ENCODE measurements around the gene IL1RAPL1.

Gene IL1RAPL1

DNA sequence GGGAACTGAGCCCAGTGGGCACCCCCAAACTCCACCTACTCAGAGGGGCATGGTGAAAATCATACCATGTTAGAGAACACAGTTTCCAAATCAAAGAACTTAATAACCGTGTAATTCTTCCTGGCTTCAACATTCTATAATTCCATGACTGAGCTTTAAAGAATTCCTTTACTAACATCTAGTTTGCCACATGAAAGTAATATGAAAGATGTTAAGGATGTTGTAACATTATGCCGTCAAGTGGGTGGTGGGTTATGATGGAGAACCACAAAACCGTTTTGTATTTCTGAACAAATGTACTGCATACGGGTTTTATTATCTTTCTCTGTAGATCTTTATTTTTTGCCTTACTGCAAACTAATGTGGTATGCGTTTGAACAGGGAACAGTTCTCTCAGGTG is 1079.1 kb downstream of the IL1RAPL1 start:
- DNase-seq, result no peak

DNA sequence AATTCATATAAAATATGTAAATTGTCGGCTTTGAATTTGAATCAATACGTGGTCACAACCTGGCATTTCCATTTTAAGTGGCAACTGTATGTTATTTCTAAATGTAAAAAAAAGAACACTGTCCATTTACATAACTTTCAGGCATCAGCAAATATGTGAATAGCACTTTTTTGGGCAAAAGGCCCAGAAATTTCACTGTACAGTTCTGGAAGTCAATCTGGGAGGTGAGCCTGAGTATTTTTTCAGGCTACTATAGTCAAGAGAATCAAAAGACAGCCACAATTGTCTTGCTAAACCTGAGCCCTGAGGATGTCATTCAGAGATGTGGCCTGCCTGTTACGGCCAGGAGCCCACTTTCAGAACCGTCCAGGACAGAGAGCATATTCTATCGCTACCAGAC is 1084.2 kb downstream of the IL1RAPL1 start:
- no peak for DNase-seq

DNA sequence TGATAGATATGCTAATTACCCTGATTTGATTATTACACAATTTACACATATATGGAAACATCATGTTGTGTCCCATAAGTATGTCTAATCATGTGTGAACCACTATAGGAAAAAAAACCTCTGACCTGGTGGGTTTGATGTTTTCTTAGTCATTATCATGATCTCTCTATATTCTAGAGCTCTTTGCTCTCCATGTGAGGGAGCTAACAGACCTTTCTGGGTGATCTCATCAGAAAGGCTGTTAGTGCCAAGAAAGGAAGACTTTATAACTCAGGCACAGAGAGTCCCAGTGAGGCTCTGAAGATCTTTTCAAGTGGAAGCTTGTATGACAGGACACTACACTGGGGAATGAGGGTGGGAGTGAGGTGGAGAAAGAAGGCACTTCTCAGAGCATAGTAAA is 1100.4 kb downstream of the IL1RAPL1 start:
- DNase-seq, result no peak

DNA sequence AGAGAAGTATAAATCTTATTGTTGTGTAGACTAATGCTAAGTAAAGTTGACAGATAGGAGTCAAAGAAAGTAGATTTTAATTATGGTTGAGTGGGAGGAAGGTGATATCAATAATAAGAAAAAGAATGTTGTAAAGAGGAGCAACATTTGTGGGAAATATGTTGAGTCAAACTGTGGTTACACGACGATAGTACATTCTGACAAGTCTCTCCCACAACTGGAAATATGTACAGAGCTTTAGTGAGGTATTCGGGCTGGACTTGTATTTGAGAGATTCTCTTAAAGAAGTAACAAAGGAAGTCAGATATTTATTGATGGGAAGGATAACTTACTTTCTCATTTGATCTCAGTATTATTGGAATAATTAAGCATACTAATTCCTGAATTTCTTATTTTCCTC is 1102.8 kb downstream of the IL1RAPL1 start:
- DNase-seq, result no peak

DNA sequence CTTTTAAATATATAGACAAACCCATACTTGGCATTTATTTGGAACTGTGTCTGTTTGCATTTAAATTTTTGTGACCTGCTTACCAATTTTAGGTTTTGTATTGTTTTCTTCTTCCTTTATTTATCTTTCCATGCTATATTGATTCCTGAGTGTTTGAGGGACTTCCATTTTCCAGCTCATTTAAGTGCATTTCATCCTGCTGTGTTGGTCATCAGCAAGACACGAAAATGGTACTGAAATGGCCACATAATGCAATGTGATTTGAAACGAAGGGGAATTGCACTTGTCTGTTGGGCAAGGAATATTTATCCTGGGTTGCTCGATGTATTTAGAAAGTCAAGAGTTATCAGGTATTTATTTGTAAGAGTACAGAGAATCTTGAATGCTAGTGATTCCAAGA is 1103.8 kb downstream of the IL1RAPL1 start:
- DNase-seq, result no peak

DNA sequence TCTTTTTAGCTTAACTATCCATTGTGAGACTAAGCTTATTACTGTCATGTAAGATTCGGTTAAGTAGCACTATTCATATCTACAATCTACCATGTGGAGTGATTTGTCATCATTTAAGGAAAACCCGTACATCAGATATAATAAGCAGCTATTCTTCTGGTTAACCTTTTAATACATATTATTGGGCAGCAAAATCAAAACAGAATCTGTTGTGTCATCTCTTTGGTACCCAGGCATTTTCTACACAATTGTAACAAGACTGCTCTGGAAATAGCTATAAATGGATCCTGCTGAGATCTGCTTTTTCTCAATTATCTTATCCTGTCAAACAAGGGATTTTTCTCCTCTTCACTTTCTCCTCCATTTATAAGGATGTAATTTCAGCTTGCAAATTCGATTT is 1106.7 kb downstream of the IL1RAPL1 start:
- DNase-seq, result no peak

DNA sequence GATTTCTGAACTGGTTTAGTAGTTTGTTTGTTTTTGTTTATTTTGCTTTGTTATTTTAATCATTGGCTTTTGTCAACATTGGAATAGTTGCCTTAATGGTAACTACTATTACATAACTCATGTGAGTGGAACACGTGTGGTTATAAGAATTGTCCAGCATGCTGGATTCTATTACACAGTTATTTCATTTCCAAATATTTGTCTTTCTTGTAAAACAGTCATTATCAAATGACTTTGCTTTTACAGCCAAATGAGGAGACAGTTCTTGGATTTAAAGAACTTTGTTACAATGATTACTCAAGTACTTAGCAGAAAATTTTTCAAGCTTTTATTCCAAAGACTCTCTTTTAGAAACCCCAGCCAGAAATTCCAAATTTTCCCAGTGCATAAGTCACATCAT is 1112.0 kb downstream of the IL1RAPL1 start:
- DNase-seq, result no peak

DNA sequence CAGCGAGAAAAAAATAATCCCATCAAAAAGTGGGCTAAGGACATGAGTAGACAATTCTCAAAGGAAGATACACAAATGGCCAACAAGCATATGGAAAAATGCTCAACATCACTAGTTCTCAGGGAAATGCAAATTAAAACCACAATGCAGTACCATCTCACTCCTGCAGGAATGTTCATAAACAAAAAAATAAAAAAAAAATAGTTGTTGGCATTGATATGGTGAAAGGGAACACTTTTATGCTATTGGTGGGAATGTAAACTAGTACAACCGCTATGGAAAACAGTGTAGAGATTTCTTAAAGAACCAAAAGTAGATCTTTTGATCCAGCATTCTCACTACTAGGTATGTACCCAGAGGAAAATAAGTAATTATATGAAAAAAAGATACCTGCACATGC is 1119.8 kb downstream of the IL1RAPL1 start:
- DNase-seq, result no peak

DNA sequence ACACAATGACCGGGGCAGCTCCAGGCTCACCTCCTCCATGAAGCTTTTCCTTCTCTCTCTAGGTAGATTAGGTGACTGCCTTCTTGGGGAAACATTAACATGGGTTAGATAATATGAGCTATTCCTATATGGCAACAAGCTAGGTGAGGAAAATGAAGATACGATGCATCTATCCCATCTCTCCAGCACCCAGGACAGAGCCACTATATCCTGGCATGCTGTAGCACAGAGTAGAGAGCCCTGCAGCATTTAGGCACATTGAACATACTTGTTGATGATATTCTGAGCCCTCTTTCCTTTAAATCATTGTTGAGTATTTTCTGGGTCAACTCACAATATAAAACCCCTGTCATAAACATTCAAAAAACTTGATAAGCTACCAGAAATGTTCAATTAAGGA is 1133.9 kb downstream of the IL1RAPL1 start:
- DNase-seq, result no peak

DNA sequence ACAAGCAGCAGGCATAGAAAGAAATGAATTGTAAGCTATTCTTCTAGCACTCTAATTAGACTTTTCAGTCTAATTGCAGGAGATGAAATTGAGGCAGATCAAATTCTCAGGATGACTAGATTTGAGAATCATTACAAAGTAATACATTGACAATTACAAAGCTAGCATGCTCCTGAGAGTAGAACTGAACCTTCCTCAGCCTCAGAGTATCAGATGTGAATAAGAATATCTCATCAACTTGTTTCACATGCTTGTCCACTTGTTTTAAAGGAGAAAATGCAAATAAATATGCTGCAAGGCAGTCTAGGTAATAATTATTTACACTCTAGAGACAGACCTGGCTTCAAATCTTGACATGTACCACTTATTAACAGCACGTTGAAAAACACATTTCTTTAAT is 1137.1 kb downstream of the IL1RAPL1 start:
- no peak for DNase-seq

DNA sequence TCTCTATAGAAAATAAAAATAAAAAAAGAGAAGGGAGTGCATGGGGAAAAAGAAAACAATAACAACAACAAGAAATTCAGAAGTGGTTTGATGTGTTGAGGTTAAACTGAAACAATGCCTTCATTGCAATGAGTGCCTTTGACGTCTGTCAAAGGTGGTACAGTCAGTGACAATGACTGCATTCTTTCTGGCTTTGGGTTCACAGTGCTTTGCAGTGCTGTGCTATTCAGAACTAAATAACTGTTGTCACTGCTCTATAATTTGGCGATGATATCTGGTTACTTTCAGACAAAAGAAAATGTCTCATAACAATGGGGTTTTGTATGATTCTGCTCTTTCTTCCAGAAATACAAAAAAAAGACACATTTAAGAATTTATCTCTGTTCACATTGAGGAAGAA is 1139.6 kb downstream of the IL1RAPL1 start:
- no peak for DNase-seq

DNA sequence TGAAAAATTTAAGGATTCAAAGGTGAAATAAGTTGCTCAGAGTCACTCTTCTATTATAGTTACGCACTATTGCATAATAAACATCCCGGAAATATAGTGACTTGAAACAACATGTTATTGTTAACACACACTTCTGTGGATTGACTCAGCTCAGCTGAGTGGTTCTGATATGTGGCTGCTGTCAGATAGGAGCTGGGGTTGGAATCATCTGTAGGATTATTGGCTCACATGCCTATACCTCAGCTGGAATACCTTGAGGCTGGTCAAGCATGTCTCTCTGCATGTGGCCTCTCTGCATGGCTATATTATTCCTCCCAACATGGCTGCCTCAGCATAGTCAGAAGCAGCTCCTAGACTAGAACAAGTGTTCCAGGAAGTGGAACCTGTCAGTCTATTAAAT is 1141.4 kb downstream of the IL1RAPL1 start:
- DNase-seq, result no peak

DNA sequence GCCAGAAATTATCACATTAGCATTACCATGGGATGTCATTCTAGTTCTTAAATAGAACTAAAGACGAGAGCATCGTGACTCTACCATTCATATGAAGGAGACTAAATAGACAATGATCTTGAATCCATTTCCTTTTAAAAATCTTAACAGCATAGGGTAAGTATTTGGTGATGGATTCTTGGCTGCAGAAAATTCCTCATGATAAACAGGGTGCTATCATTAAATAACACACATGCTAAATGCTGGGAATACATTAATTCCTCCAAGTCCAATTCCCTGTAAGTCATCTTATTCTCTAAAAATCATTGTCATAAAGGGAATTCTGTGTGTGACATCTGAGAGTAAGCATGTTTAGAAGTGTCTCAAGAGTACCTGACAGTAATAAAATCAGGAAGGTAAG is 1157.7 kb downstream of the IL1RAPL1 start:
- no peak for DNase-seq

DNA sequence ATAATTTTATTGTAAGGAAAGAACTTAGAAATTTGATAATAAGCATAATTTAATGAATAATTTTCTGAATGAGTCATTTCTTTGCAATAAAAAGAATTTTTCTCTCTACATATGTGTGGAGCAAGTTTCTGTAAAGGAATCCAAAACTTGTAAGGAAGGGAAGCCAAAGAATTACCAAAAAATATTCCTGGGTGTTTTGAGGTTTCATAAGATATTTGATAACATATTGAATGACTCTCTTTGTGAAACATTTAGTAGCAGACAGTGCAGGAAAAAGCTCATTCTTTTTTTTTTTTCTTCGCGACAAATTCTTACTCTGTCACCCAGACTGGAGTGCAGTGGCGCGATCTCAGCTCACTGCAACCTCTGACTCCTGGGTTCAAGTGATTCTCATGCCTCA is 1159.1 kb downstream of the IL1RAPL1 start:
- no peak for DNase-seq

DNA sequence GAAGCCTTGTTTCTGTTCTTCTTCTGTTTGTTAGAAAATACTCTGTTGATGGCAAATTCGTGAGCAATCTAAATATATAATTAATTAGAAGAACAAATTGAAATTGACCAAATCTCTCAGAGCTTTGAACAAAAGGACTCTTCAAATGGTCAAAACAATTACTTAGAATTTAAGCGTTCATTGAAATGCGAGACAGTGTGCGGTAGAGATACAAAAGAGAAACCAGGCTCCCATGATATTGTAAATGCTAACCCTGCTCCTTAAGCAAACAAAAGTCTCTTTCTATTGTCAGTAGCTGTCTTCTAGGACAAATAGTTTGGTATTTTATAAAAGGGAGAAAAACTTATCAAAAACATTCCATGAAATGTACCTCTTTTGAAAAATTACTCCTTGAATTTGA is 1174.8 kb downstream of the IL1RAPL1 start:
- DNase-seq, result no peak

DNA sequence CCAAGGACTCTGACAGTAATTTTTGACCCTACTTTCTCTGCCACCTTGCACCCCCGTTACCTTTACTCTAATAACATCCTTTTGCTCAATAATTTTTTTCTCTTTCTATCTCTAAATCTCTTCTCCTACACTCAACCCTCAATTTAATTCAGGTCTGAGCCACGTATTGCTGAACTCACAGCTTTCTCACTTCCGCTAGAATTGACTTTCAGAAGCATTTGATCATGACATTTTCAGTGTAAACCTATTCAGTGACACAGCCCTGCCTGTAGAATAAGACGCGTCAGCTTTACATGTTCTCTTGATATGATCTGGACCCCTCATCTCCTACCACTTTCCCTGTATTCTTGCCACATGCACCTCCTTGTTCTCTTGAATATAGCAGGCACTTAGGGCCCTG is 1188.6 kb downstream of the IL1RAPL1 start:
- DNase-seq, result no peak

DNA sequence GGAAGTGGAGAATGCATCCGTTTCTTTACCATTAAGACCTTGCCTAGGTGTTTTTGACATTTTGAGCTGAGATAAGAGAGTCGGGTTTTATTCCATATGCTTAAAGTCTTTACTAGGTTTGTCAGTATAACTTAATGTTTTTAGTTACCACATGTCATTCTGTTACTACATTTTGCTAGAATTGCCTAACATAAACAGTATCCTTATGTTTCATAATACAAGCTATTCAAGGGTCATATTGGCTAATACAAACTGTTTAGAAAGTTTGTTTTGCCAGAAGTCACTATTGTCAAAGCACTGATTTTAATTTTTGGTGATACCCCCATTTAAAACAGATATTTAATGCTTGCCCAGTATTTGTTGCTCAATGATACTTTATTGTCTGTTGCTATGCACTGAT is 1200.4 kb downstream of the IL1RAPL1 start:
- no peak for DNase-seq

DNA sequence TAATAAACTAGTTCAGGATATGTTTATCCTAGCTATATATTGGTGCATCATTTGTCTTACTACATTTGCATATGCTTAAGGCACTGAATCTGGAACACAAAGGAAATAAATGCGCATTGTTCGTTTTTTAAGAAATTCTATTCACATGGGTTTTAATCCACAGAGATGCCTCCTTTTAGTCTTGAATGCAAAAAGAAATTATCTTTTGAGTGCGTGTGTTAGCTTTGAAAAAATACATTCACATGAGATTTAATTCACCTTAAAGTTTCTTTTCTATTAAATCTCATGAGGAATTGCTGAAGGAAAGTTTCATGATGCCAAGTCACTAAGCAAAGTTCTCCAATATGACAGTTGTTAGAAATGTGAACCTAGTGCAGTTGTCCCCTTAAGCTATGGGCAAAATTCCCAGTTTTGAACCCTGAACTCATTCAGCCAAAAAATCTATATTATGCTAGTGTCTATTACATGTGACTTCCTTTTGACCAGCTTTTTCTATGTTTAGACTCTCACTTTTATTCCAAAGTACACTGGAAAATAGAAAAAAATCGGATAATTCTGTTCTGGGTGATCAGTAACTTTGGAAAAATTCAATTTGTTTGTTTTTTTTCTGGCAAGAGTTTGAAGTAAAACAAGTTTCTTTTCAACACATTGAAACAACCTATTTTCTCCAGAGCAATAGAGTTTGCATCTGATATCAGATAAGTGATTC is 1201.9 kb downstream of the IL1RAPL1 start:
- no peak for DNase-seq

DNA sequence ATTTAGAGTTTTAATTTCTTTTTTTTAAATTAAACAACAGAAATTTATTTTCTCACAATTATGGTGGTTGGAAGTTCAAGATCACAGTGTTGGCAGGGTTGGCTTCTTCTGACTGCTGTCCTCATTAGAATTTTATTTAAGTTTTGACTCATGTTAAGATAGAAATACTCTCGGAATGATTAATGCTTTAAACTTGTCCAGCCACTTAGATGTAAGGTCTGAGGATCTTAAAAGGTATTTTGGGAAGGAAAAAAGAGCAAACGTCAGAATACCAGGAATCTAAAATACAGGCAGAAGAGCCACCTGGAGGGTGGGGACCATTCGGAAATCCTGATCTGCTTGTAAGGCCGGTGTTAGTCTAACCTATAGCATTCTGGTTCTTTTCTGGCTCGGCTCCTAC is 1205.1 kb downstream of the IL1RAPL1 start:
- DNase-seq, result no peak

DNA sequence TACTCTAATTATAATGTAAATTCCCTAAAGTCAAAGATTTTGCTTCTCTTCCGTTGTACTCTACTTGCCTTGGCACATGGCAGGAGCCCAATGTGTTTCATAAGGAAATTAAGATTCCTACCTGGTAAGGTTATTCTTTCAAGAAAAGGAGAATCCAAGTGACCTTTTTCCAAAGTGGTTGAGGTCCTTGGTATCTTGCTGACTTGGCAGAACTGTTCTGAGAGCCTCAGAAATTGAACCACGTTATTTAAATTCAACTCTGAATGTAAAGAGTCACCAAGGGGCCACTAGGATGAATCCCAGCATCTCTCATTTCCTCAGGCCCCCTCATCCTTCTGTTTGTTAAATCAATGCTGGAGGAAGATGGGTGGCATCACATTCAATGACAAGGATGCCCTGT is 1209.9 kb downstream of the IL1RAPL1 start:
- DNase-seq, result no peak

DNA sequence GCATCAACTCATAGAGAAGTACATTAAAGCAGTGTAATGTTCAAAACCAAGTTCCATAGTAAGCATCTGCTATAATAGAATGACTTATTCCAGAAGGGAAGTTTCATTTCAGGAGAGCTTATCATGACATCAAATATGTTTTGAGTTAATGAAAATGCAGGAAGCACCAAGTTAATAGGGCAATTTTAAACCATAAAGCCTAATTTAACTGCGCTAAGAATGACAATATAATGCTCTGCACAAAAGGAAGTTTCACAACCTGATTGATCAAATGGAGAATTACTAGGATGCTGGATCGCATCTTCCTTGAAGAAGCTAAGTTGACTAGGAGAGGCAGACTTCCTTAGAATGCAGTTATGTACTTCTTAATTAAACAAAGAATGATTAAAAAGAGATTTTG is 1211.2 kb downstream of the IL1RAPL1 start:
- no peak for DNase-seq

DNA sequence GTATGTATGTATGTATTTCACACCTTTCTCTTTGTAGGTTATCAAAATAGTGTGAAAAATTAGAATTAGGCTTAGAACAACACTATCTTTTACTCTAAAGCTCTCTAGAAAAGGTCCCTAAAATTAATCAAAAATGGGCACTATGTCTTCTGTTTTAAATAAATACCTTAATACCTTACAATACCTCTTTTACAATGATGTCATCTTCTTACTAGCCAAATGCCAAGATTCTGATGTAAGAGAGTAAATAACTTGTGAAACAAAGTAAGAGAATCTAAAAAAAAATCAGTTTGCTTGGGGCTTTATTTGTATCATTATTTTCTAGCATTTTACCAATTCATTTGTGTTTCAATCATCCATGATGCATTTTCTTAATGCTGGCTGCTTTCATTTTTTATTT is 1225.9 kb downstream of the IL1RAPL1 start:
- DNase-seq, result no peak

DNA sequence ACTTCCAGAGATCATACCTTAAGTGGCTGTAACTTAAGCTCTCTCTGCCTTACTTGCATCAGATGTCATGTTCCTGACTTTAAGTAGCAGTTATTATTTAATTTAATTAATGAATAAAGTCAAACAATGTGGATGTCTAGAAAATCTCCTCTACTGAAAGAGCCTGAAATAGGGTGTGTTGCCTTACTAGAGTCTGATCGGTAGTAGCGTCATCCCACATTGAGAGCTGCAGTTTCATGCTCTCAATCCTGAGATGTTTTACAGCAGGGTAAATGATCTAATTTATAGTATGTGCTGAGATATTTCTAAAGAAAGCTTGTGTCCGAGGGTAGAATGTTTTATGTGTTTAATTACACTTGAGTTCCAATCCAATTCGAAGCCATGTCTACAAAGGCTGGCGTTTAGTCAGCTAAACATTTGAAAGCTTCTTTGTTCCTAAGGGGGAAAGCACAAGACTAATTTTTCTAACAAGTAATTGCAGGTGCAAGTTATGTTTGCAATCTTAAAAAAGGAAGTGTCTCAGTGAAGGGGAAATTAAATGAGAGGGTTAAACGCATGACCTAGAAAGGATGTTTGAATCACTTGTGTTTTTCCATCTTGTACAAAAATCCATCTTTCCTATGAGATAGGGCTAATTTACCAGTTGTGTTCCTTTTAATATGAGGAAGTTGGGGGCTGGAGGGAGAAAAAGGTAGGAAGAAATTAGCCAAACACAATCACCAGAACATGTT is 1237.1 kb downstream of the IL1RAPL1 start:
- DNase-seq, result no peak

DNA sequence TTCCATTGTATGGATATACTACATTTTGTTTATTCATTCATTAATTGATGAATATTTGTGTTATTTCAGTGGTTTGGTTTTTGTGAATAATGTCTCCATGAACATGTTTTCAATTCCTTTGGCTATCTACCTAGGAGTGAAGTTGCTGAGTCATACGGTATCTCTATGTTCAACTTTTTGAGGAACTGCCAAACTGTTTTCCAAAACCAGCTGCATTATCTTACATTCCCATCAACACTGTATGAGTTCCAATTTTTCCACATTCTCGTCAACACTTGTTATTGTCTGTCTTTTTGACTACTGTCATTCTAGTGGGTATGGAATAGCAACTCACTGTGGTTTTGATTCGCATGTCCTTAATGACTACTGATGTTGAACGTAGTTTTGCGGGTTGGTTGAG is 1239.5 kb downstream of the IL1RAPL1 start:
- DNase-seq, result no peak

DNA sequence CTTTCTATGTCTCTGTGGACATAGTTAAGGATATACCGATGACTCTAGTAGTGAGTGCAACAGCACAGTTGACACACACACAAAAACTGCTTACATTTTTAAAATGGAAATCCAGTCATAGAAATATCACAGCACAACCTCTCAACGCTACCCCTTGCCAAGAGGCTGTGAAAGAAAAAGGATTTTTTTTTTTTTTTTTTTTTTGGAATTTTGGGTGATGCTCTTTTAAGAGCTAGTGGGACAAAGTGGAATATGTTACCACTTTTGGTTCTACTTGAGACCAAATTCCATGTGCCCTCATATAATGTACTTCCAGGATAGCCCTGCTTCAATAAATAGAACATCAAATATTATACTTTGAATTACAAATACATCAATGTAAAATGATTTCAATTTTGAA is 1247.1 kb downstream of the IL1RAPL1 start:
- no peak for DNase-seq
